Left ventricle myocardium inferior (tissue), 1 donor: ENCODE data around the gene DNAJC11. TPM values are rescaled to one million over a fixed set of nuclear protein-coding genes. Genes with fewer than 3 reads are reported as not detected.
"Not testable (repeated sequence)": the region's sequence is repeated elsewhere in the genome, so short reads cannot be mapped to it uniquely, and the experiment has no call there.

ENCODE experiments used
- DNase-seq: peaks from one replicate; pipeline ENCODE4 v3.0.0-alpha.2; 2020
- H3K27ac ChIP-seq: fragments of 200-600 bp; replicated peaks from 2 replicates; pipeline ENCODE4 v1.8.0; 2021
- H3K27me3 ChIP-seq: fragments of 200-600 bp; 2 replicates; pipeline ENCODE4 v1.8.0; 2021; ENCODE audit warnings: low read depth
- H3K36me3 ChIP-seq: fragments of 200-600 bp; 2 replicates; pipeline ENCODE4 v1.8.0; 2021
- H3K4me1 ChIP-seq: fragments of 200-600 bp; 2 replicates; pipeline ENCODE4 v1.8.0; 2021
- H3K4me3 ChIP-seq: fragments of 200-600 bp; 2 replicates; pipeline ENCODE4 v1.8.0; 2021; ENCODE audit warnings: mild to moderate bottlenecking, moderate library complexity
- H3K9me3 ChIP-seq: fragments of 200-600 bp; replicated peaks from 2 replicates; pipeline ENCODE4 v1.8.0; 2021
- CTCF ChIP-seq: fragments of 200-600 bp; IDR thresholded peaks from 2 replicates; pipeline ENCODE4 v1.8.0; 2021; ENCODE audit warnings: antibody characterized with exemption, mild to moderate bottlenecking, borderline replicate concordance
- intact Hi-C: fragments of 100-400 bp; cut with micrococcal nuclease; formaldehyde crosslinking; loops from one replicate; pipeline ENCODE4 v1.11.0; 2022
- total RNA-seq: library from RNA; stranded (reverse); fragmentation: NEBNext Ultra II Directional; extraction: Animal tissue kit (Norgen Biotek cat#: 25700); gene quantifications from one replicate; pipeline ENCODE4 v1.2.1, GENCODE V29; 2021
- donor health status: DM: no; HTN: yes; CAD: no; lungs with severe emphysema.

Gene DNAJC11
- total RNA-seq, 1 donor from 2014 or later = 73.6 TPM

GRCh38 chr1:6637770-6638169 lies 63.8 kb downstream of the DNAJC11 start:
- Histone ChIP-seq H3K4me1 (peaks cover 8% of the 10 kb centered on the region), H3K9me3 (no peaks in the 10 kb centered on the region), H3K36me3 (peaks cover 96% of the 10 kb centered on the region), H3K27ac (peak overlapping the region; percentile 55), H3K4me3 (no peak overlapping the region), H3K27me3 (no peaks in the 10 kb centered on the region)
- TF ChIP-seq CTCF = no peak
- intact Hi-C loops = no loop called here
- DNase-seq = no peak

- H3K27me3 ChIP-seq, H3K4me3 ChIP-seq, H3K27ac ChIP-seq, intact Hi-C loops, H3K4me1 ChIP-seq, DNase-seq, H3K9me3 ChIP-seq: not testable (repeated sequence)
- peaks cover 96% of the 10 kb centered on the region for H3K36me3 ChIP-seq
Observed at GRCh38 chr1:6636778-6637177, 64.8 kb downstream of the DNAJC11 start.

GRCh38 chr1:6635910-6636760 lies 65.5 kb downstream of the DNAJC11 start:
- Histone ChIP-seq H3K4me1 (peaks cover 8% of the 10 kb centered on the region), H3K27me3 (no peaks in the 10 kb centered on the region), H3K27ac (no peak overlapping the region), H3K36me3 (peaks cover 98% of the 10 kb centered on the region), H3K4me3 (no peak overlapping the region), H3K9me3 (no peaks in the 10 kb centered on the region)
- intact Hi-C loops = no loop called here
- no peak for TF ChIP-seq CTCF
- no peak for DNase-seq

- no peak for DNase-seq
- intact Hi-C loops = no loop called here
- H3K36me3 ChIP-seq = peaks cover 98% of the 10 kb centered on the region
- no peak overlapping the region for H3K4me3 ChIP-seq
- H3K27me3 ChIP-seq = no peaks in the 10 kb centered on the region
- H3K9me3 ChIP-seq = no peaks in the 10 kb centered on the region
- H3K27ac ChIP-seq = no peak overlapping the region
- peaks cover 8% of the 10 kb centered on the region for H3K4me1 ChIP-seq
- no peak for TF ChIP-seq CTCF
Observed at GRCh38 chr1:6635161-6635909, 66.3 kb downstream of the DNAJC11 start.

- Histone ChIP-seq H3K27me3 (no peaks in the 10 kb centered on the region), H3K4me3 (no peak overlapping the region), H3K4me1 (peaks cover 8% of the 10 kb centered on the region), H3K36me3 (peaks cover 98% of the 10 kb centered on the region), H3K9me3 (no peaks in the 10 kb centered on the region), H3K27ac (no peak overlapping the region)
- peak; percentile 67 for DNase-seq
- intact Hi-C loops = no loop called here
- TF ChIP-seq CTCF = peak; percentile 64
Observed at GRCh38 chr1:6634371-6635052, 67.1 kb downstream of the DNAJC11 start.
